Dermis blood vessel endothelial cell (primary cell): Measurements from ENCODE around the gene AK1. TPM values are rescaled to one million over a fixed set of nuclear protein-coding genes. Genes with fewer than 3 reads are reported as not detected.

Experiments used
- DNase-seq: peaks from one replicate; pipeline ENCODE4 v3.0.0; 2010
- total RNA-seq: library from RNA; depleted of rRNA; stranded (reverse); fragments of >200 nt; gene quantifications from 2 replicates; pipeline ENCODE4 v1.2.3, GENCODE V29; 2014

The AK1 gene
- total RNA-seq, 1 donor from 2014 or later: 22.0 TPM

- no peak for DNase-seq
Observed at GRCh38 chr9:127866535-127866934, 10.9 kb downstream of the AK1 start.

GRCh38 chr9:127865645-127866464 lies 11.6 kb downstream of the AK1 start:
- no peak for DNase-seq

GRCh38 chr9:127863191-127863621 lies 14.3 kb downstream of the AK1 start:
- no peak for DNase-seq

- DNase-seq: peak; percentile 74
Observed at GRCh38 chr9:127862075-127863011, 15.1 kb downstream of the AK1 start.

GRCh38 chr9:127860779-127861178 lies 16.7 kb downstream of the AK1 start:
- DNase-seq: no peak

- no peak for DNase-seq
Observed at GRCh38 chr9:127860260-127860659, 17.2 kb downstream of the AK1 start.

GRCh38 chr9:127858041-127858512 lies 19.4 kb downstream of the AK1 start:
- peak; percentile 74 for DNase-seq

GRCh38 chr9:127857278-127857677 lies 20.2 kb downstream of the AK1 start:
- DNase-seq: no peak

- DNase-seq: no peak
Observed at GRCh38 chr9:127856729-127857116, 20.8 kb downstream of the AK1 start.

GRCh38 chr9:127856094-127856728 lies 21.3 kb downstream of the AK1 start:
- DNase-seq: no peak

GRCh38 chr9:127855522-127855921 lies 22.0 kb downstream of the AK1 start:
- DNase-seq: no peak

- DNase-seq: no peak
Observed at GRCh38 chr9:127854960-127855359, 22.5 kb downstream of the AK1 start.

- peak; percentile 84 for DNase-seq
Observed at GRCh38 chr9:127854184-127854806, 23.2 kb downstream of the AK1 start, which contains the start of gene ENG. TSS of gene ENG (minus strand) at chr9:127854658. CDS start at chr9:127854355, 303 bp downstream.

GRCh38 chr9:127853312-127854183 lies 23.9 kb downstream of the AK1 start:
- DNase-seq: no peak

- DNase-seq: no peak
Observed at GRCh38 chr9:127852829-127853228, 24.6 kb downstream of the AK1 start.

GRCh38 chr9:127850286-127850830 lies 27.1 kb downstream of the AK1 start:
- DNase-seq: no peak

GRCh38 chr9:127848756-127849504 lies 28.5 kb downstream of the AK1 start:
- DNase-seq: no peak

- DNase-seq: no peak
Observed at GRCh38 chr9:127847833-127848755, 29.4 kb downstream of the AK1 start.

- DNase-seq: peak; percentile 75
Observed at GRCh38 chr9:127847178-127847510, 30.3 kb downstream of the AK1 start.
